ENCODE data around the gene TMEM100.
"Not testable (repeated sequence)": the region's sequence is repeated elsewhere in the genome, so short reads cannot be mapped to it uniquely, and the experiment has no call there.

TMEM100 gene

DNA sequence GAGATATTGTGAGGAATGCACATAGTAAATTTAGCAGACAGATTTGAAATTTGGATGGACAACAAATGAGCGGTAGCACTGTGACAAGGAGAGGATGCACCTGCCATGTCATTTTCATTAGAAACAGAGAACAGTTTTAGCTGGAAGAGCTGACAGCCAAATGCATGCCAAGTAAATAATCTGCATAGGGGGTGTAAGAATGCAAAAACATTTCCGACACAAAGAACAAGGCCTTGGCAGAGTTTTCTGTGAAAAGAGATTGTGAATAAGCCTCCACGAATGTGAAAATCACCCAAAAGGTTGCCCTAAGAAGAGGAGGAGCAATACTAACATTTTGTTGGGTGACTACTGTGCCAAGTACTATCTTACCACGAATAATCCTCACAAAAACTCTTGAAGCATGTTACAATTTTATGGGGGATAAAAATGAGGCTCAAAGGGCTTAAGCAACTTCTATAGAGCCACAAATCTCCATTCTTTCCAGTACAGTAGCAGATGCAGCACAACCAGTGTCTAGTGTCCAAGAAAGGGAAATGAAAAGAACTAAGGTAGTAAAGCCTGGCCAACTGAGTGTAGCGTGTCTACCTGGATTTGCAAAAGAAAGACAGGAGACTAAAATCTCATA, 28.3 kb downstream of the TMEM100 start:
- intact Hi-C loops (cut with DNase I), result no loop called here
- no peak for DNase-seq

- no peak for DNase-seq
- intact Hi-C loops (cut with DNase I), result no loop called here
Observed at GRCh38 chr17:55693254-55694216, 29.1 kb downstream of the TMEM100 start.

GRCh38 chr17:55692276-55692675, 30.4 kb downstream of the TMEM100 start:
- no peak for DNase-seq
- intact Hi-C loops (cut with DNase I), result no loop called here

DNA sequence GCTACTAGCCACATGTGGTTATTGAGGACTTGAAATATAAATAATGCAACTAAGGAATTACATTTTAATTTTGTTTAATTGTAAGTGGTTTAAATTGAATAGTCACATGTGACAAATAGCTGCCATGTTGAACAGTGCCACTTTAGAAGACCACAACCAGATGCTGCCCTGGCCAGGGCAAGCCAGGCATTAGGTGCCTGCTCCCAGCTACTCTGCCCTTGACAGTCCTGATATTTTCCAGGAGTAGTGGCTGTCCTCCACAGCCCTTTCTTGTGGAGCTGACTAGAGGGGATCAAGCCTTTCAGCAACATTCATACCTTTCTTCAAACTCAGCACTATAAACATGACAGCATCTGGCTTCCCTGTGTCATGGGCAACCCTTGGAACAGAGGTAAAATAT, 31.0 kb downstream of the TMEM100 start:
- intact Hi-C loops (cut with DNase I), result no loop called here
- DNase-seq, result no peak

DNA sequence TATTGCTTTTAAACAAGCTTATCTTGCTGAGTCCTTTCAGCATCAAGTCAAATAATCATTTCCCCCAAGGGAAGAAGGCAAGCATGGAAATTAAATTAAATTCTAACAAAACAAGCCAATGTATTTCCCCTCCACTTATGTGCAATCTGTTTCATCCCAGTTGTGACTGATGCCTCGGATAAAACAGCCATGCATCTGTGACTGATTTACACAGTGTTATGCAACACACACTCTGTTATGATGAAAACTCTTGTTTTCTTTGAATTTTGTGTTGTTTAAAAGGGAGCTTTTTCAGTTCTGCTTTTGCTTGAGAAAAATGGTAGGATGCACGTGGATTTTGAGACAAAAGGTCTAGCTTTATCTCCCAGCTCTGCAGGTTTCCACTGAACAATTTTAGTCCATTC, 32.6 kb downstream of the TMEM100 start:
- DNase-seq, result no peak
- intact Hi-C loops (cut with DNase I), result no loop called here

GRCh38 chr17:55689672-55690071, 33.0 kb downstream of the TMEM100 start:
- DNase-seq, result no peak
- intact Hi-C loops (cut with DNase I), result no loop called here

DNA sequence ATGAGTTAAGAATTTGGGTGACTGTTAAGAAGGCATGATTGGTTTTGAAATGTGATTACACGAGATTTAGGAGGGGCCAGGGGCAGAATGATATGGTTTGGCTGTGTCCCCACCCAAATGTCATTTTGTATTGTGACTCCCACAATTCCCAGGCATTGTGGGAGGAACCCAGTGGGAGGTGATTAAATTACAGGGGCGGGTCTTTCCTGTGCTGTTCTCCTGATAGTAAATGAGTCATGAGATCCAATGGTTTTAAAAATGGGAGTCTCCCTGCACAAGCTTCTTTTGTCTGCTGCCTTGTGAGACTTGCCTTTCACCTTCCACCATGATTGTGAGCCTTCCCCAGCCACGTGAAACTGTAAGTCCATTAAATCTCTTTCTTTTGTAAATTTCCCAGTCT, 34.6 kb downstream of the TMEM100 start:
- intact Hi-C loops (cut with DNase I), result no loop called here
- no peak for DNase-seq

GRCh38 chr17:55687037-55687436, 35.6 kb downstream of the TMEM100 start:
- no peak for DNase-seq
- intact Hi-C loops (cut with DNase I), result no loop called here

DNA sequence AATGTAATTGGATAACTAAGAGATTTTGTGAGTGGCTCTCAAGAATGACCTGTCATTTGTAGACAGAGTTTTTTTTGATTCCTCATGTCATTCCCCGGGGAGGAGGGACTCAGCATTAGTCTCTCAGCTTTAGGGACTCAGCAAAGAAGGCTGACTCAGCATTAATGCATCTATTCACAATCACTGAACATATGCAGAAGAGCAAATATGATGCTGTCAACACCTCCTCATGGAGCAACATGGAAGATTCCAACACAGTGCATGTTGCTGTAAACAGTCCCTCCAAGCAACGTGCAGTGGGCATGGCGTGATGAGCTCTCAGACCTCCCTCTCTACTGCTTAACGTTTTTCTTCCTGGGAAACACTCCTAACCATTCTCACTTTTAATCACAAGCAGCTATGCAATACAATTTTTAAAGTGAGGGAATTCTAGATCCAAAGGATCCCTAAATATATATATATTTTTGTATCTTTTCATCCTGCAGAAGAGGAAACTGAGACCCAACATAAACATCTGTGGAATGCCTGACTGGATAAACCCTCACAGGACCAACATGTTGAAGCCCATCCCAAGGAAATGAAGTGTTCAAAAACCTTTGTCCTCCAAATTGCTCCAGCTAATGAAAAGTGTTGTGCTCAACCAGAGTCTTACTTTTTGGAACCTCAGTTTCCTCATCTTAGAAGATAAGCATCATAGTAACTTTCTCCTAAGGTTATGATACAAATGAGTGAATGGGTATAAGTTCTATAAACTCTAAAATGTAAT, 38.9 kb downstream of the TMEM100 start:
- intact Hi-C loops (cut with DNase I), result no loop called here
- no peak for DNase-seq

- DNase-seq, result no peak
- intact Hi-C loops (cut with DNase I), result no loop called here
Observed at GRCh38 chr17:55681342-55681700, 41.3 kb downstream of the TMEM100 start.

DNA sequence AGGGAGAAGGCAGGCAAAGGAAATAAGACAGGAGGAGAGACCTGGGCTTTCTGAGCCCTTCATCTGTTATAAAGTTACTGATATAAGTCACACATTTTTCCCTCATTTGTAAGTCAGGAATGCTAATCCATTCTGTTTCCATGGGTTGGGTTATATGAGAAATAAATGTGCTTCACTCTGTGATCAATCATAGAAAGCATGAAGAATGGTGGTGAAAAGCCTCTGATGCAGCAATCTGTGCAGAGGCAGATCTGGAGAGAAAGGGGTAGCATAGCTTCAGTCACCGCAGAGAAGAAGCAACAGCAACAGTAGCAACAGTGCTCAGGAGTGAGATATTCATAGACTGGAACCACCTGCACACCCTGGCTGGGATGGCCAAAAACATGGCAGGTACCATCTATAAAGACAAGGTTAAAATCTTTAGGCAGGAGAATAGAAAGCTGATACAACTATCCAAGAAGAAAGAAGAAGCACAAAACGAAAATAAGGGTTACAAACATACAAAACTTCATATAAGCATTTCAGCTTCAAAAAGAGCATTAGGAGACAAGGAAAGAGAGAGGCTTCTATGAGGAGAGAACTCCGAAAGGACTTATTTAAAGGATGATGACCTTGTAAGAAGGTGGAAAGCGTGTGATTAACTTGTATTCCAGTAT, 41.9 kb downstream of the TMEM100 start:
- intact Hi-C loops (cut with DNase I), result no loop called here
- DNase-seq, result no peak

DNA sequence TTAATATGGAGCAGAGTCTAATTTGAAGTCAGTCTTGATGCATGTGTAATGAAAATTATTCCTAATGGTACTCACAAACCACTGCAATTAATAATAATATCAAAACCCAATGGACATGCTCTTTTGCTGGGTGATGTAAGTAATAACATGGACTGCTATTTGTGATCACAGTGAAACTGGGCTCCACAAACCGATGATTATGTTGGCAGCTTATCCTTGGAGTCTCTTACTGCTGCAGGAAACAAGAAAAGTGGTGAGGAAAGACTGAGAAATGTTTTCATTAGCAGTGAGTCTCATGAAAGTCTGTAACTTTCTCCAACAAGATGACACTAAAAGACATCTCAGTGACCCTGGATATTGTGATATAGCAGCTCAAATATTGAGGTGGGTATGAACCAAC, 45.2 kb downstream of the TMEM100 start:
- intact Hi-C loops (cut with DNase I), result no loop called here

GRCh38 chr17:55676274-55676673, 46.4 kb downstream of the TMEM100 start:
- intact Hi-C loops (cut with DNase I), result no loop called here
- no peak for DNase-seq

More for the DNA sequence above, 45.2 kb downstream of the TMEM100 start:
- DNase-seq, result no peak

- no peak for DNase-seq
- intact Hi-C loops (cut with DNase I), result no loop called here
Observed at GRCh38 chr17:55673743-55674506, 48.7 kb downstream of the TMEM100 start.

- no peak for DNase-seq
- intact Hi-C loops (cut with DNase I), result no loop called here
Observed at GRCh38 chr17:55672585-55673501, 49.8 kb downstream of the TMEM100 start.

DNA sequence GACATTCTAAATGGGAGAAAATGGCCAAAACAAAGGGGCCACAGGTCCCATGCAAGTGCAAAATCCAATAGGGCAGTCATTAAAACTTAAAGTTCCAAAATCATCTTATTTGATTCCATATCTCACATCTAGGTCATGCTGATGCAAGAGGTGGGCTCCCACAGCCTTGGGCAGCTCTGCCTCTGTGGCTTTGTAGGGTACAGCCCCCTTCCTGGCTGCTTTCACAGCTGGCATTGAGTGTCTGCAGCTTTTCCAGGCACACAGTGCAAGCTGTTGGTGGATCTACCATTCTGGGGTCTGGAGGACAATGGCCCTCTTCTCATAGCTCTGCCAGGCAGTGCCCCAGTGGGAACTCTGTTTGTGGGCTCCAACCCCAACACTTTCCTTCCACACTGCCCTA, 50.7 kb downstream of the TMEM100 start:
- DNase-seq; intact Hi-C loops (cut with DNase I): not testable (repeated sequence)

Data from head of caudate nucleus (tissue), 42 donors.